KBM-7 (cell line): ENCODE results near the gene GLRX.
"Not testable (repeated sequence)": the region's sequence is repeated elsewhere in the genome, so short reads cannot be mapped to it uniquely, and the experiment has no call there.

Source experiments
- DNase-seq: peaks from one replicate; pipeline ENCODE4 v3.0.0-alpha.2; 2015
- in situ Hi-C: fragments of 300-500 bp; cut with MboI; formaldehyde crosslinking; loops from 2 replicates; pipeline ENCODE4 v1.14.3; 2020; ENCODE audit warnings: low sequenced_read_pairs, low pct_unique_long_range_greater_than_20kb, mixed read lengths

GLRX gene

DNA sequence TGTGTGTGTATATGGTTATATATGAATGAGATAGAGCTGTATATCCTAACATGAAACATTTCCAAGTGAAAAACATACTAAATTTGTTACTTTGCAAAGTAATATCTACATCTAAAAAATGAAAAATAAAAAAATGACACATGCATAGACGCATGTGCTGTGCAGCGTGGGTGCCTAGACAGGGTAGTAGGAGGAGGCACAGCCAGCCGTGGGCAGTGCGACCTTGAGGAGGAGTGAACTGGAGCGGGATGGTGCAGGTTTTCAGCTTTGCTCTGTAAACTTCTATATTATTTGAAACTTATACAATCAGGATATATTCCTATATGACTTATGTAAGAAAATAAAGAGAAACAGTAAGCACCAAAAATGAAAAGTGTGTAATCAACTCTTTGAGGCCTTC lies 15.0 kb upstream of the GLRX start:
- no peak for DNase-seq
- in situ Hi-C loops: loop anchor here (25.0 kb wide), 1 partner anchor 175 kb away; no protein-coding TSS in a partner anchor

GRCh38 chr5:95836971-95837370 lies 14.4 kb upstream of the GLRX start:
- not testable (repeated sequence) for DNase-seq
- in situ Hi-C loops: loop anchor here (25.0 kb wide), 1 partner anchor 175 kb away; no protein-coding TSS in a partner anchor

- in situ Hi-C loops: loop anchor here (25.0 kb wide), 1 partner anchor 174 kb away; no protein-coding TSS in a partner anchor
- no peak for DNase-seq
These were observed 14.0 kb upstream of the GLRX start for GRCh38 chr5:95836544-95836943.

DNA sequence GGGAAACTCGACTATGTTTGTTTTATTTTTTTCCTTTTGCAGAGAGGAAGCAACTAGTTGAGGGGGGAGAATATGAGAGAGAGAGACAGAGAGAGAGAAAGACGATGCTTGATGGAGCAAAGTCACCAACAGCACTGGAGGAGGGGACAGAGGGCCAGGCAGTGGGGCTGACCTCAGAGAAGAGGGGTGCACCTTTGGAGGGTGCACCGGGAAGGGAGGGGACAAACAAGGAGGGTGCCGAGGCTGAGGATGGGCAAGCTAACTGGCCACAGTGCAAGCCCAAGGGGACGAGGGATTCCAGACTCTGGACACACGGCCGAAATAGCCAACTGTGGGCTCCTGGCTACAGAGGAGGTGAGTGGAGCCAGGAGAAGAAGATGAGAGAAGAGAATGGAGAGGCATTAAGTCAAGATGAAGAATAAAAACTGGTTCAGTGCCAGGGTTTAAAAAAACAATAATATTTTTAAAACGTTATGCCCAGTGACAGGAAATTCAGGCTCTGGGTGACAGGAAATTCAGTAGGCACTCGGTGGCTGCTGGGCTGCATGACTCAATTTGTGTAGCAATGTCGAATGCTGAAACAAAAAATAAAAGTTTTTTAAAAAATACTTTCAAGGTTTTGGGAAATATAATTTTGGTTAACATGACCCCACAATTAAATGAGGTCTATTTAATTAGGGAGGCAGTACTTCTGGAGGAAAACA lies 13.3 kb upstream of the GLRX start:
- in situ Hi-C loops: loop anchor here (25.0 kb wide), 1 partner anchor 174 kb away; no protein-coding TSS in a partner anchor
- no peak for DNase-seq

DNA sequence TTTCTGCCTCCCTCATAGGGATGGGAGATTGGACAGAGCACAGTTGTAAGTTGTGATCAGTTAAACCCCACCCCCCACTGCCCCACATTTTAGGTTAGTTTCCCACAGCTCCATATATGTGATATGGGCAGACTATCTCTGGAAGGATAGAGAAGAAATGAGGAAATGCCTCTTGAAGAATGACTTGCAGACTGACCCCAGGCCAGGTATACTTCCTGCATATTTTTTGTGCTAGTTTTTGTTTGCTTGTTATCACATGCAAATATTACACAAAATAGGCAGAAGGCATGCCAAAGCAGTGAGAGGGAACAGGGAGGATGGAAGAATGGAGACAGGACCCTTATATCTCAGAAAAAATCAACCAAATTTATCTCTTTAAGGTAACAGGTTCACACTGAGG lies 10.1 kb upstream of the GLRX start:
- DNase-seq: no peak
- in situ Hi-C loops: loop anchor here (25.0 kb wide), 1 partner anchor 170 kb away; no protein-coding TSS in a partner anchor

GRCh38 chr5:95830226-95830625 lies 7.7 kb upstream of the GLRX start:
- in situ Hi-C loops: loop anchor here (25.0 kb wide), 1 partner anchor 168 kb away; no protein-coding TSS in a partner anchor
- no peak for DNase-seq

DNA sequence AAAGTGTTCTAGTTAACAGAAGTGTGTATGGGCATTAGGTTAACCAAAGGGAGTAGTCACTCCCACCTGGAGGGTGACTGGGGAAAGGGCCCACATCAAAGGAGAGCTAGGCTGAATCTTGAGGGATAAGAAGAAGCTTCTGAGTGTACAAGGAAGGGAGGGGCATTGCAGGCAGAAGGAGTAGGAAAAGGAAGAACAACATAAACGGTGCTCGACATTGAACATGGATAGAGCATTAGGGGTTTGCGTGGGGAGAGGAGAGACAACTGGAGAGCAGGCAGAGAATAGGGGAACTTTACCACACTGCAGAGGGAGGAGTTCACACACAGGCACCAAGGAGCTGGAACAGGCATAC lies 5.3 kb upstream of the GLRX start:
- peak; percentile 50 for DNase-seq
- in situ Hi-C loops: loop anchor here (25.0 kb wide), 1 partner anchor 166 kb away; no protein-coding TSS in a partner anchor

- in situ Hi-C loops: loop anchor here (25.0 kb wide), 1 partner anchor 165 kb away; no protein-coding TSS in a partner anchor
These were observed 4.7 kb upstream of the GLRX start for GRCh38 chr5:95826949-95827891.

GRCh38 chr5:95825495-95825894 lies 3.0 kb upstream of the GLRX start:
- no peak for DNase-seq

More at GRCh38 chr5:95826949-95827891, 4.7 kb upstream of the GLRX start:
- no peak for DNase-seq

DNA sequence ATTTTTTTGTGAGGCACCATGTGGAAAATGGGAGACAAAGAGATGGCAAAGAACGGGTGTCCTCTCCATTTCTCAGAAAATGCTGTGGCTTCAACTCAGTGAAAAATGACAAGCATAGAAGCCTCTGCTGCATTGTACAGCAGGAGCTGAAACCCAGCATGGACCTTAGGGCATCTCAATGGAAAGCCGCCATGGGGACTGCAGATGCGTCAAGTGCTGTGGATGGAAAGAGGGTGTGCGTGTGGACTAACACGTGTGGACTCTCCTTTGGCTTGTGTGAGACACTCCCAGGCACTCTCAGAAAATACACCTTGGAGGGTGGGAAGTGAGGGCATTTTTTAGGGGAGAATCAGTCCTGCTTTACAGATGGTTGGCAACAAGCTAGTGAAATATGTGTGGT lies 2.2 kb upstream of the GLRX start:
- DNase-seq: no peak
- in situ Hi-C loops: loop anchor here (25.0 kb wide), 1 partner anchor 162 kb away; no protein-coding TSS in a partner anchor

More at GRCh38 chr5:95825495-95825894, 3.0 kb upstream of the GLRX start:
- in situ Hi-C loops: loop anchor here (25.0 kb wide), 1 partner anchor 163 kb away; no protein-coding TSS in a partner anchor

DNA sequence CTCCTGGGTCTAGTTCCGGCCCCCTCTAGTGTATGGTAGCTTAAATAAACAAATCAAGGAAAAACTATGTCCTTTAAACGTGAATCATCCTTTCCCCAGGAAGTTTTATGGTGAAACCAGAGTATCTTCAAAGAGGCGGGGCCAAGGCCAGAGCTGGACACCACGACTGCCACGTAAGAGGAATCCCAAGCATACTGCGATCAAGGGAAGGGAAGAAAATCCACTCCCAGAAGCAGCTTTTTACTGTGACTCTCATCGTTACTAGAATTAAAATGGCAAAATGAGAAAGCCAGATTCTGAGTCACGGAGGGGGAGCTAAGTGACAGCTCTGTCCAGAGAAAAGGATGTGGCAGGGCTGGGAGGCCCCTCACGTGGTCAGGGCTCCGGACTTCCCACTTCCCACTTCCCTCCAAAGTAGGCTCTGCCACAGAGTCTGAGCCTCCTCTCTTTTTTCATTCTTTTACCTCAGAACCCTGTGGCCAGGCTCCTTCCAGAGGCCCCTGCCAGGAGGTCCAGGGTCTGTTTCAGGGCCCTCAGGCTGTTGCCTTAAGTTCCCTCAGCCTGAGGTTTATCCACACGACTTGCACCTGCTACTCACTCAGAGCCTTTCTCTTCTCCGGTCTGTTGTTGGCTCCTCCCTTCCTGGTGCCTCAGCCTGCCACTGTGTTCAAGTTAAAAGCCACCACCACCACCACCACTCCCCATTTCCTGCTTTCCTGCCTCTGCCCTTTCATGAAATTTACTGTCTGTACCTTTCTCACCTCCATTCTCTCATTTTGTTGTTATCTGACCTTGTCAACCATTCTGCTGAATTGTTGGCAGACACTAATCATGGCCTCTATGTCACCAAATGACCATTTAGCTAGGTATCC lies 1.4 kb upstream of the GLRX start:
- DNase-seq: peak; percentile 80

DNA sequence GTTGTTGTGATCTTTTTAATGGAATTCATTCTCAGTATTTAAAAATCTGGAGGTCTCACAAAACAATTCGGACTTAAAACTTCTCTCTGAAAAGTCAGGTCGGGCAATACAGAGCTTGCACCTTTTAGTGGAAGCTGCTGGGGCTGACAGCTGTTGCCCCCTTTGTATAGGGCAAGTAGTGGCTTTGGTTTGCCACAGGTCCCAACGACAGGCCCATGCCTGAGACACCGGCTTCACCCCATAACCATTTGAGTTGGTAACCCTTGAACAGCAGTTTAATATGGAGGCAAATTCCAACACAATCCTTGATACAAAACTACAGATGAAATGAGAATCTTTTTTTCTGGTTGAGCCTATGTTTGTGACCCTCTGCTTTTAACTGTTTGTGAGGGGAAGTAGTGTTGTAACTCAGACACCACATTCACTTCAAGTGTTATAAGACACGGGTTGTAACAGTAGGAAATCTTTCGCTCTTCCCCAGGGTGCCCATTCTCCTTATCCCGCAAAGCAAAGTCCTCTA lies 752 bp upstream of the GLRX start:
- in situ Hi-C loops: no loop called here
- no peak for DNase-seq

More for the DNA sequence above, 1.4 kb upstream of the GLRX start:
- in situ Hi-C loops: no loop called here

GRCh38 chr5:95822043-95822541 lies 434 bp downstream of the GLRX start:
- peak; percentile 51 for DNase-seq
- in situ Hi-C loops: no loop called here

DNA sequence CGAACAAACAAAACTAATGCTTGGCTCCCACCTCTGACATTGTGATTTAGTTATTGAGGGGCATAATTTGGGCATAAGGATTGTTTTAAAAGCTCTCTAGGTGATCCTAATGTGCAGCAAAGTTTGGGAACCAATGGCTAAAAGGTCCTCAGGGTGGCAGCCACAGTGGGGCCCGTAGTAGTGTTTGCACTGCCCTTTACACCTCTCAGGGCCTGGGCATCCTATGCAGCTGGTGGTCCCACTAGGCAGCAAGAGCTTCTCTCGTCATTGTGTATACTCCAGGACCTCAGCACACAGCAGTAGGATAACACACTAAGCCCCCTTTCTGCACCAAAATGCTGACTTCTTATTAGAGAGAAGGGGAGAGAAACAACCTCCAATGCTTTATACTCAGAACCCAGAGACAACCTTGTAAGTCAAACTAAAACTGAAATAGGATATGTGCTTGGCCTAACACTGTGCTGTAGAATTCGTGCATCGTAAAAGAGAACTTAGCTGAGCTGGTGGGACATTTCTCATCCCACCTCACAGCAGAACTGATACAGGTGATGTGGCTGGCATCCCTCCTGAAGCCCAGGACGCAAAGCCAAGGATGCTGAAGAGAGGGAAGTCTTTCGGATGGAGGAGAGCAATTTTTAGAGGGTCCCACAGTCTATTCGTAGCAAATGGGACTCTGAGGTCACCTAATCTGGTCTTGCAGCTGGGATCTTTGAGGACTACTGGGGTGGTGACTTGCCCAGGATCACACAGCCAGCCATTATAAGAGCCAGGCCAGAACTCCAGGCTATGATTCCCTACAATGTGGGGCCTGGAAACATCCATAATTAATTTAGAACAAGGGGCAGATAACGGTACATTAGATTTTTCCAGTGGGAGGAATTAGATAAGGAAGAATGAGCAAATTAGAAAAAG lies 1.2 kb downstream of the GLRX start:
- no peak for DNase-seq
- in situ Hi-C loops: no loop called here

DNA sequence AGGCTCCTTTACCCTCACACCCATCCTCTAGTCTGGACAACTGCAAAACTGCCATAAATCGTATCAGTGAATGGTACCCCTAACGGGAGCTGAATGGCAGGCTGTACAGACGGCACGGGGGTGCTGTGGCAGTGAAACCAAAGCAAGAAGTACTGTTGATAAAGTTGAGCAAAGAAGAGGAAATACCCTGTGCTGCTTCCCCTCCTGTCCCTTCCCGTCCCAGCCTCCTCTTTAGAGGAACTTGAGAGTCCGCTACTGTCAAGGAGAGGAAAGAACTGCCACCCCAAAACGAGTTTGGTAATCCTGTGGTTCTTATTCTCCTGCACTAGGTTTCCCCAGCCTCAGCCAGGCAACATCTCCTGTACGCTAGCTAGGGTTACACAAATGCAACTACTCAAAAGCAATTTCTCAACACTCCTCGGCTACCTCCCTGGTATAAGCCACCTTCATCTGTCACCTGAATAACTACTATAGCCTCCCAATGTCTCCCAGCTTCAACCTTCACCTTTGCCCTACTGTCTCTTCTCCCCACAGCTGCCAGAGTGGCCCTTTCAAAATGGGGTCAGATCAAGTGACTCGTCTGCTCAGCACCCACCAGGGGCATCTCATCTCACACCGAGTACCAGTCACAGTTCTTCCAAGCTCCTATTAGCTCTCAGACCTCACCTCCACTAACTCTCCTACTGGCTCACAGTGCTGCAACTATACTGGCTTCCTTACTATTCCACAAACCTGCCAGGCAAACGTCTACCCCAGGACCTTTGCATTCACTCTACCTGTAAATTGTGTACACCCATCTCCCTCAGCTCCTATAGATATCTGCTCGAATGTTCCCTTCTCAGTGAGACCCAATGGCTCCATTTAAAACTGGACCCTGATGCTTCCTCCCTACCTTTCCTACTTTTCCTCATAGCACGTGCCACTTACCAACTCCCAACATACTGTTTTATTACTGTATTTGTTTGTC lies 4.1 kb downstream of the GLRX start:
- peak; percentile 78 for DNase-seq
- in situ Hi-C loops: no loop called here

DNA sequence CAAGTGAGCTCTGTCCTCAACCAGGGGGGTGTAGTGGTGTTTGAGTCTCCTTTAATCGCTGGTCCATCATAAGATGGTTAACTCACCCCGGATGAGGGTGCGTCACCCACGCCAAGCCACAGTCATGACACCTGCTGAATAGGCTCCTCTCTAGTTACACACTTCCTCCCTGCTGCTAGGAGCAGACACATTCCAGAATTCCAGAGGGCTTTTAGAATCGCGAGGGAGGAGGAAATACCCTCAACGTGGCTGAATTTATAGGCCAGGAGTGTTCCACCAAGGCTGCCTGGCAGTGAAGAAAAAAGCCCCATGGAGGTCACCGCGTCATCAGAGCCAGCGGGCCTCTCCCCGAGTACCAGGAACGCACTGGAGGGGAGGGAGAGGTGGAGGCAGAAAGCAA lies 5.1 kb downstream of the GLRX start:
- no peak for DNase-seq
- in situ Hi-C loops: no loop called here
